ENCODE data around the gene FERMT2. TPM values are rescaled to one million over a fixed set of nuclear protein-coding genes. Genes with fewer than 3 reads are reported as not detected.
"Not testable (repeated sequence)": the region's sequence is repeated elsewhere in the genome, so short reads cannot be mapped to it uniquely, and the experiment has no call there.

FERMT2 gene
- total RNA-seq, 4 donors from 2014 or later = 57.1 to 98.5 (median 74.2) TPM

GRCh38 chr14:52868911-52869618 is 81.8 kb downstream of the FERMT2 start:
- H3K27ac ChIP-seq = no peak overlapping the region
- no peaks in the 10 kb centered on the region for H3K9me3 ChIP-seq
- H3K4me1 ChIP-seq = no peaks in the 10 kb centered on the region
- no peak overlapping the region for H3K4me3 ChIP-seq (replicated peaks in 1 of 3)
- 93 to 97% methylated on average over 9 of the region's 9 CpGs for WGBS, 2 donors
- TF ChIP-seq POLR2A (IDR thresholded peaks at IDR 0.05) = no peak
- TF ChIP-seq CTCF (IDR thresholded peaks at IDR 0.05) = no peak
- intact Hi-C loops (cut with DNase I) = no loop called here
- peaks cover 33 to 52% of the 10 kb centered on the region in 2 donors for H3K36me3 ChIP-seq
- DNase-seq = no peak
- H3K27me3 ChIP-seq = no peaks in the 10 kb centered on the region

- H3K4me3 ChIP-seq (replicated peaks in 1 of 3); intact Hi-C loops (cut with DNase I); H3K4me1 ChIP-seq; H3K27me3 ChIP-seq; H3K27ac ChIP-seq; DNase-seq; H3K9me3 ChIP-seq: not testable (repeated sequence)
- WGBS, 2 donors = 97 to 98% methylated on average over 7 of the region's 7 CpGs
- H3K36me3 ChIP-seq = peaks cover 5 to 25% of the 10 kb centered on the region in 2 donors
Observed at GRCh38 chr14:52864893-52865292, 86.0 kb downstream of the FERMT2 start.

GRCh38 chr14:52863334-52863700 is 87.5 kb downstream of the FERMT2 start:
- Histone ChIP-seq H3K36me3 (peaks cover 14 to 28% of the 10 kb centered on the region in 2 donors), H3K4me1 (no peaks in the 10 kb centered on the region), H3K9me3 (no peaks in the 10 kb centered on the region), H3K27me3 (no peaks in the 10 kb centered on the region), H3K27ac (peak overlapping the region in 1 of 3 donors; percentile 0), H3K4me3 (replicated peaks in 1 of 3) (no peak overlapping the region)
- WGBS, 2 donors = 81 to 86% methylated on average over 1 of the region's 1 CpG
- TF ChIP-seq CTCF (IDR thresholded peaks at IDR 0.05) (no peak), POLR2A (IDR thresholded peaks at IDR 0.05) (no peak)
- intact Hi-C loops (cut with DNase I) = no loop called here
- no peak for DNase-seq

- Histone ChIP-seq H3K27me3 (no peaks in the 10 kb centered on the region), H3K9me3 (no peaks in the 10 kb centered on the region), H3K27ac (peak overlapping the region in 1 of 3 donors; percentile 0), H3K4me3 (replicated peaks in 1 of 3) (no peak overlapping the region), H3K36me3 (peaks cover 14 to 32% of the 10 kb centered on the region in 2 donors), H3K4me1 (no peaks in the 10 kb centered on the region)
- DNase-seq = no peak
- WGBS, 2 donors = 61 to 67% methylated on average over 4 of the region's 4 CpGs
- intact Hi-C loops (cut with DNase I) = no loop called here
- TF ChIP-seq CTCF (IDR thresholded peaks at IDR 0.05) (no peak), POLR2A (IDR thresholded peaks at IDR 0.05) (no peak)
Observed at GRCh38 chr14:52862632-52863333, 88.1 kb downstream of the FERMT2 start.

GRCh38 chr14:52861403-52861802 is 89.4 kb downstream of the FERMT2 start:
- no peaks in the 10 kb centered on the region for H3K9me3 ChIP-seq
- H3K36me3 ChIP-seq = peaks cover 14 to 32% of the 10 kb centered on the region in 2 donors
- 94 to 98% methylated on average over 2 of the region's 2 CpGs for WGBS, 2 donors
- intact Hi-C loops (cut with DNase I) = no loop called here
- no peaks in the 10 kb centered on the region for H3K27me3 ChIP-seq
- H3K4me3 ChIP-seq (replicated peaks in 1 of 3) = no peak overlapping the region
- no peak for DNase-seq
- no peaks in the 10 kb centered on the region for H3K4me1 ChIP-seq
- TF ChIP-seq CTCF (IDR thresholded peaks at IDR 0.05) (no peak), POLR2A (IDR thresholded peaks at IDR 0.05) (no peak)
- no peak overlapping the region for H3K27ac ChIP-seq
